OCI-LY7 (cell line): ENCODE data around the gene SLC25A5. TPM values are rescaled to one million over a fixed set of nuclear protein-coding genes. Genes with fewer than 3 reads are reported as not detected.
"Not testable (repeated sequence)": the region's sequence is repeated elsewhere in the genome, so short reads cannot be mapped to it uniquely, and the experiment has no call there.

ENCODE experiments used
- BruUV-seq: library from RNA; stranded (reverse); fragments of 400-500 nt; replicated peaks from 2 replicates; lab custom pipeline; 2021; lab: Mats Ljungman, UMichigan
- CTCF ChIA-PET: fragments of 300-600 bp; sonication (Branson Sonifier 250); formaldehyde crosslinking; loops from one replicate; lab custom pipeline; 2022; ENCODE audit warnings: antibody characterized with exemption; ENCODE audit not compliant: unreplicated experiment; lab: Charles Lee
- POLR2A ChIA-PET: fragments of 300-600 bp; sonication (Branson Sonifier 250); formaldehyde crosslinking; loops from one replicate; lab custom pipeline; 2022; ENCODE audit warnings: antibody characterized with exemption; lab: Charles Lee
- DNase-seq: peaks from one replicate; pipeline ENCODE4 v3.0.0-alpha.2; 2015; ENCODE audit warnings: low spot score
- H2AFZ ChIP-seq: fragments of 200-600 bp; sonication (generic), shearing (Covaris generic); 2 replicates; pipeline ENCODE4 v1.6.1; 2014; ENCODE audit warnings: mild to moderate bottlenecking, antibody characterized with exemption, low read length, moderate library complexity
- H3K27ac ChIP-seq: fragments of 200-600 bp; sonication (generic); 2 replicates; pipeline ENCODE4 v1.5.1; 2014; ENCODE audit warnings: mixed run types, low read depth, mild to moderate bottlenecking, moderate library complexity, low read length, inconsistent platforms; ENCODE audit not compliant: poor library complexity, severe bottlenecking
- H3K36me3 ChIP-seq: fragments of 200-600 bp; sonication (generic); 2 replicates; pipeline ENCODE4 v1.6.1; 2014; ENCODE audit warnings: mild to moderate bottlenecking, antibody characterized with exemption, low read length, moderate library complexity, mixed read lengths; ENCODE audit not compliant: insufficient read depth
- H3K4me1 ChIP-seq: fragments of 200-600 bp; sonication (generic); 2 replicates; pipeline ENCODE4 v1.5.1; 2014; ENCODE audit warnings: mild to moderate bottlenecking, low read length; ENCODE audit not compliant: insufficient read depth, poor library complexity, severe bottlenecking
- H3K4me2 ChIP-seq: fragments of 200-600 bp; sonication (generic); 2 replicates; pipeline ENCODE4 v1.6.1; 2014; ENCODE audit warnings: mild to moderate bottlenecking, low read length
- H3K4me3 ChIP-seq: fragments of 200-600 bp; sonication (generic); 2 replicates; pipeline ENCODE4 v1.5.1; 2014; ENCODE audit warnings: mild to moderate bottlenecking, low read depth, low read length; ENCODE audit not compliant: poor library complexity, severe bottlenecking
- H3K79me2 ChIP-seq: fragments of 200-600 bp; sonication (generic); 2 replicates; pipeline ENCODE4 v1.6.1; 2016; ENCODE audit warnings: low read depth, mild to moderate bottlenecking, low read length, moderate library complexity, mixed read lengths; ENCODE audit not compliant: insufficient read depth
- H3K9me2 ChIP-seq: fragments of 200-600 bp; sonication (generic); 2 replicates; pipeline ENCODE4 v1.6.1; 2016; ENCODE audit warnings: mild to moderate bottlenecking, low read length, mixed read lengths; ENCODE audit not compliant: insufficient read depth
- H3K9me3 ChIP-seq: fragments of 200-600 bp; sonication (generic); 2 replicates; pipeline ENCODE4 v1.6.1; 2014; ENCODE audit warnings: mild to moderate bottlenecking, mixed run types, low read length, mixed read lengths
- H4K20me1 ChIP-seq: fragments of 200-600 bp; sonication (generic); 2 replicates; pipeline ENCODE4 v1.6.1; 2014; ENCODE audit warnings: mild to moderate bottlenecking, antibody characterized with exemption, low read length, moderate library complexity, mixed read lengths; ENCODE audit not compliant: insufficient read depth
- CTCF ChIP-seq: fragments of 200-600 bp; sonication (generic); conservative IDR thresholded peaks from 2 replicates; pipeline ENCODE4 v1.5.1; 2014; ENCODE audit warnings: mild to moderate bottlenecking, antibody characterized with exemption, low read length, moderate library complexity, mixed read lengths
- EZH2phosphoT487 ChIP-seq: fragments of 200-600 bp; sonication (generic); IDR thresholded peaks from 2 replicates; pipeline ENCODE4 v1.6.1; 2018; ENCODE audit warnings: low read depth, borderline replicate concordance, mild to moderate bottlenecking, mixed run types, antibody characterized with exemption, low read length, moderate library complexity, mixed read lengths
- intact Hi-C: fragments of 100-400 bp; cut with micrococcal nuclease; formaldehyde crosslinking; loops from one replicate; pipeline ENCODE4 v1.10.0; 2022; ENCODE audit not compliant: unreplicated experiment
- total RNA-seq, 2 experiments: library from RNA; depleted of rRNA in 1 of 2; stranded (reverse); fragments of >200 nt in 1 of 2; shearing (Covaris generic) in 1 of 2; gene quantifications; 2 replicates each; pipeline ENCODE4 v1.2.3, GENCODE V29; 2014 to 2022

The SLC25A5 gene
- total RNA-seq, 2 experiments from 2014 or later = 231 to 525 TPM

- POLR2A ChIA-PET = no interaction called here
- H3K9me2 ChIP-seq = no peaks in the 10 kb centered on the region
- no peak for TF ChIP-seq EZH2phosphoT487
- TF ChIP-seq CTCF = no peak
- H3K36me3 ChIP-seq = peaks cover 5% of the 10 kb centered on the region
- no peaks in the 10 kb centered on the region for H3K79me2 ChIP-seq
- H2AFZ ChIP-seq = no peak overlapping the region
- H3K4me3 ChIP-seq = no peak overlapping the region
- no peaks in the 10 kb centered on the region for H4K20me1 ChIP-seq
- CTCF ChIA-PET = interaction anchor here (0.6 kb wide), 1 partner anchor 27 kb away, joined by 3 read pairs; no protein-coding TSS in a partner anchor
- peaks cover 32% of the 10 kb centered on the region for H3K4me1 ChIP-seq
- intact Hi-C loops = no loop called here
- H3K27ac ChIP-seq = no peak overlapping the region
- no peak overlapping the region for H3K4me2 ChIP-seq
- no peaks in the 10 kb centered on the region for H3K9me3 ChIP-seq
- BruUV-seq = no TSS peak
- no peak for DNase-seq
These were observed 38.8 kb upstream of the SLC25A5 start for GRCh38 chrX:119429471-119429870.

GRCh38 chrX:119441295-119441694 lies 26.9 kb upstream of the SLC25A5 start:
- POLR2A ChIA-PET, H3K4me3 ChIP-seq, H2AFZ ChIP-seq, H3K4me1 ChIP-seq, H3K9me3 ChIP-seq, intact Hi-C loops, DNase-seq, H3K36me3 ChIP-seq, H3K9me2 ChIP-seq, H4K20me1 ChIP-seq, H3K4me2 ChIP-seq, CTCF ChIA-PET, H3K79me2 ChIP-seq, H3K27ac ChIP-seq, BruUV-seq: not testable (repeated sequence)

DNA sequence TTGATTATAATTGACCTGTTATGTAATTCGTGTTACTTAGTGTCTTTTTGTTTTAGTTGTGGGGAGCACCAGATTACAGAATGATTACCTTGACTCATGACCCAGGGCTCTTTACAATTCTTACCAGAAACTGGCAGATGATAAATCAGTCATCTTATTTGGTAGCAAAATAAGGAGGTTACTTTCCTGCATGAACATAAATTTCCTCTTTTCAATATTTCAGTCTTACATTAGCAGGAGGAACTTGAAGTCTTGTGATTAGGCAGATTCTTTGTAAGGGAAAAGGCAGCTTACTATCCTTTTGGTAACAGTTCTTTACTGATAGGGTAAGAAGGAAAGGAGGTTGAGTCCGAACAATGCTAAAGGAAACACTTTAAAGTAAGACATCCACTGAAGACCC lies 26.0 kb upstream of the SLC25A5 start:
- ChIA-PET CTCF (no interaction called here), POLR2A (no interaction called here)
- no TSS peak for BruUV-seq
- Histone ChIP-seq H3K4me2 (no peak overlapping the region), H3K27ac (no peak overlapping the region), H4K20me1 (no peaks in the 10 kb centered on the region), H3K4me1 (no peaks in the 10 kb centered on the region), H3K9me3 (no peaks in the 10 kb centered on the region), H3K79me2 (no peaks in the 10 kb centered on the region), H2AFZ (no peak overlapping the region), H3K36me3 (no peaks in the 10 kb centered on the region), H3K4me3 (no peak overlapping the region), H3K9me2 (no peaks in the 10 kb centered on the region)
- no peak for DNase-seq
- TF ChIP-seq CTCF = no peak
- no peak for TF ChIP-seq EZH2phosphoT487
- intact Hi-C loops = no loop called here
